ENCODE results near the gene PLCB2.

DNA sequence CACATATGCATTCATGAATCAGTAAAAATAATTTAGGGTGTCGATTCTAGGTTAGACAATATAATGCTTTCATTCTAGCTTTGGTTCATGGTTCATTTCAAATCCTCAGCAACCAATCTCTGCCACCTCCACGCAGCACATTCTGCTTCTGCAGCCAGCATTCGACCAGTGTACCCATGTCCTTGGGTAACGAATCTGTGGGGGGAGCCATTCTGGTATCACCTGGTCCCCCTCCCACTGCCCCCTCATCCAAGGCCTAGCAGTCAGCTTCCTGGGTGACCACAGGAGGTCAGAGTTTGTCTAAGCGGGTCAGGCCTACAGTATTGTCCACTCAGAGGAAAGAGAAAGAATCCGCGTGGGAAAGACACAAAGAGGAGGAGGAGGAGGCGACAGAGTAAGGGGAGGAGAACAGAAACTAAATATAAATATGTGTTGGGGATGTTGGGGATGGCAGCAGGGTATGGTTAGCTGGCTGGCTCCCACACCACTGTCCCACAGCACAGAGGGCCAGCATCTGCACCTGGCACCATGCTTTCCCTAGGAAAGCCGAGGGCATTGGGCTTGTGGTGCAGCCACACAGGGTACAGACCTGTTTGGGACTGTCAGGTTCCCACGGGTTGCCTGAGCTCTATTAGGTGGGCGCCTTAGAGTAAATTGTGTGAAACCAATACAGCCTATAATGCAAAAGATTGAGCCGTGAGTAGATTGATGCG is 56.8 kb downstream of the PLCB2 start:
- TF ChIP-seq CTCF (IDR thresholded peaks at IDR 0.05) (no peak), ZFX (IDR thresholded peaks at IDR 0.05; ENCODE audit: borderline replicate concordance) (no peak)
